MM.1S (cell line): Measurements from ENCODE around the gene CEP85L.

Source experiments
- EZH2 ChIP-seq: fragments of 300-600 bp; sonication (generic); optimal IDR thresholded peaks from 2 replicates; pipeline ENCODE3; 2017; ENCODE audit warnings: low read depth, mild to moderate bottlenecking, antibody characterized with exemption, low read length, mixed read lengths
- EZH2phosphoT487 ChIP-seq: fragments of 300-600 bp; sonication (generic); IDR thresholded peaks from 2 replicates; pipeline ENCODE4 v1.6.1; 2018; ENCODE audit warnings: antibody characterized with exemption, low read length
- TF ChIP-seq, protein P1 (sequence below): fragments of 300-600 bp; sonication (generic); IDR thresholded peaks from 2 replicates; pipeline ENCODE4 v1.5.1; 2016; ENCODE audit warnings: antibody characterized with exemption, low read length, mixed read lengths

DNA sequence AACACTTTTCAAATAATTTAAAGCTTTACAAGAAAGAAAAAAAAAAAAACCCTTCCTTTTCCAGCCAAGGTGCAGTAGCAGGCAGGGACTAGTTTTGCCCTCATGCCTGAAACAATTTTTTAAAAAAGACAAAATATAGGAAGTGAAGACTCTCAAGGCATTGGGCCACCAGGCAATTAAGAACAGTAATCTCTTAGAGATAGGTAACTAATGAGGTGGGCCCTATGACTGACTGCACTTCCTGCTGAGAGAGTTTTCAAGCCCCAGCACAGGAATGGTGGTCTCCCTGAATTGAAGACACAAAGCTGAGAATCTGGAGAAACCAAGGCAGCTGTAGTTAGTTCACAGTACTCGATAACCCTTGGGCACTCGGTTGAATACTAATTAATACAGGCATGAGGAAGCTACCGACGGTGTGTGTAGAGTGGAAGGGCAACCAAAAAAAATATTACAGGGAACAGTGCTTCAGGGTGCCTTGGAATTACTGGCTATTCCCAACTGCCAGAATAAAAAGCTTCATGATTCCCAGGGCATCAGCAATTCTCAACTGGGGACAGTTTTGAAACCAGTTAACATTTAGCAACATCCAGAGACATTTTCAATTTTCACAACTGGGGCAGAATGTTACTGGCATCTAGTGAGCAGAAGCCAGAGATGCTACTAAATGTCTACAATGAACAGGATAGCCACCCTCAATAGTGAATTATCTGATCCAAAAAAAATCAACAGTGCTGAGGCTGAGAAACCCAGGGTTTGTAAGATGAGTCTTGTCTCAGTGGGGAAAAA lies 139.3 kb downstream of the CEP85L start:
- TF ChIP-seq, protein P1, sequence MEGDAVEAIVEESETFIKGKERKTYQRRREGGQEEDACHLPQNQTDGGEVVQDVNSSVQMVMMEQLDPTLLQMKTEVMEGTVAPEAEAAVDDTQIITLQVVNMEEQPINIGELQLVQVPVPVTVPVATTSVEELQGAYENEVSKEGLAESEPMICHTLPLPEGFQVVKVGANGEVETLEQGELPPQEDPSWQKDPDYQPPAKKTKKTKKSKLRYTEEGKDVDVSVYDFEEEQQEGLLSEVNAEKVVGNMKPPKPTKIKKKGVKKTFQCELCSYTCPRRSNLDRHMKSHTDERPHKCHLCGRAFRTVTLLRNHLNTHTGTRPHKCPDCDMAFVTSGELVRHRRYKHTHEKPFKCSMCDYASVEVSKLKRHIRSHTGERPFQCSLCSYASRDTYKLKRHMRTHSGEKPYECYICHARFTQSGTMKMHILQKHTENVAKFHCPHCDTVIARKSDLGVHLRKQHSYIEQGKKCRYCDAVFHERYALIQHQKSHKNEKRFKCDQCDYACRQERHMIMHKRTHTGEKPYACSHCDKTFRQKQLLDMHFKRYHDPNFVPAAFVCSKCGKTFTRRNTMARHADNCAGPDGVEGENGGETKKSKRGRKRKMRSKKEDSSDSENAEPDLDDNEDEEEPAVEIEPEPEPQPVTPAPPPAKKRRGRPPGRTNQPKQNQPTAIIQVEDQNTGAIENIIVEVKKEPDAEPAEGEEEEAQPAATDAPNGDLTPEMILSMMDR: no peak
- TF ChIP-seq EZH2 (no peak), EZH2phosphoT487 (no peak)
